H1 (cell line): ENCODE data around the gene APP. TPM values are rescaled to one million over a fixed set of nuclear protein-coding genes. Genes with fewer than 3 reads are reported as not detected.

ENCODE experiments used
- CTCF ChIA-PET: fragments of 300-600 bp; sonication (Branson Sonifier 250); formaldehyde crosslinking; loops from one replicate; lab custom pipeline; 2021; ENCODE audit not compliant: partially characterized antibody; lab: Charles Lee
- POLR2A ChIA-PET: fragments of 300-600 bp; sonication (Branson Sonifier 250); formaldehyde crosslinking; loops from one replicate; lab custom pipeline; 2021; ENCODE audit warnings: inconsistent platforms; ENCODE audit not compliant: partially characterized antibody; lab: Charles Lee
- DNase-seq, 2 experiments: peaks; one replicate each; pipeline versions ENCODE4 v3.0.0 to v3.0.0-alpha.2; 2010 to 2022; ENCODE audit warnings: low spot score in 2 of 2, low read depth in 1 of 2, mixed read lengths in 1 of 2
- FAIRE-seq: peaks from 2 replicates; lab custom pipeline; 2011; peaks lifted over from hg19 to GRCh38; lab: Jason Lieb, UNC
- H2AFZ ChIP-seq: 2 replicates; pipeline ENCODE4 v1.8.1; 2012; ENCODE audit warnings: low read length, inconsistent platforms
- H2AK5ac ChIP-seq: 2 replicates; pipeline ENCODE4 v1.6.1; 2013; ENCODE audit warnings: low read depth, low read length
- H2BK120ac ChIP-seq: replicated peaks from 2 replicates; pipeline ENCODE3; 2013; ENCODE audit warnings: low read depth, low read length, inconsistent platforms
- H2BK12ac ChIP-seq: 2 replicates; pipeline ENCODE4 v1.6.1; 2013; ENCODE audit warnings: low read depth, low read length
- H2BK15ac ChIP-seq: 2 replicates; pipeline ENCODE4 v1.6.1; 2013; ENCODE audit warnings: low read length
- H2BK20ac ChIP-seq: 2 replicates; pipeline ENCODE4 v1.6.1; 2013; ENCODE audit warnings: low read length
- H2BK5ac ChIP-seq: 2 replicates; pipeline ENCODE4 v1.6.1; 2013; ENCODE audit warnings: low read depth, low read length
- H3K14ac ChIP-seq: 2 replicates; pipeline ENCODE4 v1.6.1; 2013; ENCODE audit warnings: inconsistent platforms; ENCODE audit not compliant: insufficient read length
- H3K18ac ChIP-seq: 2 replicates; pipeline ENCODE4 v1.6.1; 2013; ENCODE audit warnings: low read length; ENCODE audit errors: extremely low read depth
- H3K23ac ChIP-seq: 2 replicates; pipeline ENCODE4 v1.6.1; 2013; ENCODE audit warnings: inconsistent platforms; ENCODE audit not compliant: insufficient read length
- H3K23me2 ChIP-seq: 2 replicates; pipeline ENCODE4 v1.6.1; 2013; ENCODE audit warnings: low read depth, low read length
- H3K27ac ChIP-seq: 2 replicates; pipeline ENCODE4 v1.6.1; 2011; ENCODE audit warnings: low read depth, low read length, inconsistent platforms
- H3K27me3 ChIP-seq, 4 experiments: replicated peaks in 1 of 4; 1 replicate in 1 of 4; 2 replicates in 3 of 4; pipeline versions ENCODE4 v1.6.1 to v1.8.1; 2011 to 2013; ENCODE audit warnings: low read length in 3 of 4, mild to moderate bottlenecking in 3 of 4, inconsistent platforms in 2 of 4, mixed read lengths in 2 of 4, moderate library complexity in 1 of 4; ENCODE audit not compliant: control insufficient read depth in 3 of 4, insufficient read depth in 3 of 4; ENCODE audit errors: extremely low read depth in 1 of 4
- H3K36me3 ChIP-seq, 4 experiments: 2 replicates each; pipeline versions ENCODE4 v1.6.1 to v1.8.1; 2011 to 2013; ENCODE audit warnings: mild to moderate bottlenecking in 4 of 4, low read length in 3 of 4, moderate library complexity in 2 of 4, control low read depth in 1 of 4, inconsistent platforms in 1 of 4; ENCODE audit not compliant: insufficient read depth in 4 of 4, control insufficient read depth in 2 of 4
- H3K4ac ChIP-seq: replicated peaks from 2 replicates; pipeline ENCODE3; 2013; ENCODE audit warnings: low read length, low read depth, mixed read lengths, inconsistent platforms; ENCODE audit not compliant: insufficient read length
- H3K4me1 ChIP-seq, 4 experiments: replicated peaks in 1 of 4; 1 replicate in 1 of 4; 2 replicates in 3 of 4; pipeline versions ENCODE4 v1.6.1 to v1.8.1; 2011 to 2013; ENCODE audit warnings: low read length in 3 of 4, inconsistent platforms in 2 of 4, mixed read lengths in 1 of 4; ENCODE audit not compliant: insufficient read depth in 4 of 4, control insufficient read depth in 3 of 4
- H3K4me2 ChIP-seq, 2 experiments: 2 replicates each; pipeline versions ENCODE4 v1.6.1 to v1.8.1; 2011 to 2013; ENCODE audit warnings: low read depth in 2 of 2, low read length in 2 of 2, control low read depth in 1 of 2, inconsistent platforms in 1 of 2, mild to moderate bottlenecking in 1 of 2; ENCODE audit not compliant: insufficient read depth in 1 of 2
- H3K4me3 ChIP-seq, 4 experiments: fragments of 200-600, 300-600 bp in 1 of 4; sonication (generic), shearing (Covaris generic), sonication (Bioruptor Twin) in 1 of 4; 2 replicates each; pipeline versions ENCODE4 v1.5.1 to v1.8.1; 2011 to 2016; ENCODE audit warnings: low read length in 4 of 4, low read depth in 3 of 4, control low read depth in 2 of 4, inconsistent platforms in 2 of 4, mild to moderate bottlenecking in 2 of 4, mixed read lengths in 1 of 4, moderate library complexity in 1 of 4; ENCODE audit not compliant: insufficient read depth in 2 of 4; ENCODE audit errors: extremely low read depth in 1 of 4
- H3K56ac ChIP-seq: replicated peaks from 2 replicates; pipeline ENCODE3; 2013; ENCODE audit warnings: low read depth, mild to moderate bottlenecking, mixed read lengths, low read length, inconsistent platforms; ENCODE audit not compliant: insufficient read length
- H3K79me1 ChIP-seq: 2 replicates; pipeline ENCODE4 v1.6.1; 2013; ENCODE audit warnings: low read depth, low read length, control low read depth
- H3K79me2 ChIP-seq, 2 experiments: 2 replicates each; pipeline versions ENCODE4 v1.6.1 to v1.8.1; 2012 to 2013; ENCODE audit warnings: low read length in 2 of 2, mild to moderate bottlenecking in 2 of 2, inconsistent platforms in 1 of 2; ENCODE audit not compliant: insufficient read depth in 2 of 2, control insufficient read depth in 1 of 2
- H3K9ac ChIP-seq, 4 experiments: replicated peaks in 1 of 4; 1 replicate in 1 of 4; 2 replicates in 3 of 4; pipeline versions ENCODE4 v1.6.1 to v1.8.1; 2011 to 2013; ENCODE audit warnings: low read depth in 3 of 4, low read length in 3 of 4, control low read depth in 2 of 4, mild to moderate bottlenecking in 2 of 4, moderate library complexity in 2 of 4, inconsistent platforms in 1 of 4; ENCODE audit errors: extremely low read depth in 1 of 4
- H3K9me3 ChIP-seq, 2 experiments: 2 replicates each; pipeline versions ENCODE4 v1.6.1 to v1.8.1; 2012 to 2013; ENCODE audit warnings: mild to moderate bottlenecking in 2 of 2, moderate library complexity in 2 of 2, control low read depth in 1 of 2, inconsistent platforms in 1 of 2, low read depth in 1 of 2, low read length in 1 of 2, mixed read lengths in 1 of 2; ENCODE audit not compliant: insufficient read depth in 2 of 2
- H4K20me1 ChIP-seq, 2 experiments: replicated peaks in 1 of 2; 2 replicates each; pipeline versions ENCODE3 to v1.8.1; 2011 to 2013; ENCODE audit warnings: inconsistent platforms in 2 of 2, low read length in 2 of 2, mild to moderate bottlenecking in 1 of 2; ENCODE audit not compliant: insufficient read depth in 2 of 2, control insufficient read depth in 1 of 2
- H4K5ac ChIP-seq: 2 replicates; pipeline ENCODE4 v1.6.1; 2013; ENCODE audit warnings: low read length, low read depth, mixed read lengths, inconsistent platforms; ENCODE audit not compliant: insufficient read length
- H4K8ac ChIP-seq: 2 replicates; pipeline ENCODE4 v1.8.0; 2013; ENCODE audit warnings: mild to moderate bottlenecking, moderate library complexity, low read length, inconsistent platforms; ENCODE audit not compliant: insufficient read depth; ENCODE audit errors: extremely low read depth
- H4K91ac ChIP-seq: replicated peaks from 2 replicates; pipeline ENCODE3; 2013; ENCODE audit warnings: low read length, mixed read lengths, inconsistent platforms; ENCODE audit not compliant: insufficient read length
- GTF2F1 ChIP-seq: IDR thresholded peaks from 2 replicates; pipeline ENCODE4 v1.6.1; 2012; ENCODE audit warnings: low read depth, low read length, improper control_type of control experiment, borderline replicate concordance
- KDM1A ChIP-seq: fragments of 200-600, 300-600 bp; sonication (generic); IDR thresholded peaks from 2 replicates; pipeline ENCODE4 v1.7.1; 2016; ENCODE audit warnings: mild to moderate bottlenecking, low read length, borderline replicate concordance
- SIRT6 ChIP-seq: IDR thresholded peaks from one replicate; pipeline ENCODE4 v1.7.1; 2012; ENCODE audit warnings: low read length, inconsistent platforms
- TBP ChIP-seq: IDR thresholded peaks from 2 replicates; pipeline ENCODE4 v1.6.1; 2011; ENCODE audit warnings: low read depth, low read length, improper control_type of control experiment
- whole genome bisulfite sequencing, 2 experiments: shearing (Covaris generic) in 1 of 2; methylation state at CpG; one replicate each; pipeline versions ENCODE4 v1.1.6 to v1.1.7; 2013 to 2015; ENCODE audit warnings: low lambda C conversion rate in 2 of 2, mixed read lengths in 2 of 2, inconsistent platforms in 1 of 2, low coverage in 1 of 2, missing lambda C conversion rate in 1 of 2; ENCODE audit not compliant: insufficient replicate concordance in 2 of 2, insufficient coverage in 1 of 2, insufficient read length in 1 of 2; ENCODE audit errors: extremely low coverage in 1 of 2, missing lambda C conversion rate in 1 of 2; 5-methylcytosine and 5-hydroxymethylcytosine counted together
- polyA plus RNA-seq, 7 experiments: library from polyadenylated mRNA; depleted of rRNA in 3 of 7; stranded (reverse) in 5 of 7; unstranded in 2 of 7; fragments of >200 nt in 5 of 7; fragments of 200-250 nt in 2 of 7; gene quantifications; 1 replicate in 5 of 7; 2 replicates in 1 of 7; 4 replicates in 1 of 7; pipeline versions ENCODE4 v1.2.1 to v1.2.3, GENCODE V29; 2011 to 2013; ENCODE audit warnings: missing spikeins in 2 of 7, mixed read lengths in 2 of 7
- total RNA-seq: library from RNA; stranded (reverse); fragmentation: NEBNext Ultra II Directional; extraction: Animal tissue kit (Norgen Biotek cat#: 25700); gene quantifications from 2 replicates; pipeline ENCODE4 v1.2.1, GENCODE V29; 2021

Gene APP
- total and polyA plus RNA-seq, 2 of the 8 experiments (the other 6 are each of a cell fraction or from before 2014, with no cell fraction given): 375 to 551 TPM

DNA sequence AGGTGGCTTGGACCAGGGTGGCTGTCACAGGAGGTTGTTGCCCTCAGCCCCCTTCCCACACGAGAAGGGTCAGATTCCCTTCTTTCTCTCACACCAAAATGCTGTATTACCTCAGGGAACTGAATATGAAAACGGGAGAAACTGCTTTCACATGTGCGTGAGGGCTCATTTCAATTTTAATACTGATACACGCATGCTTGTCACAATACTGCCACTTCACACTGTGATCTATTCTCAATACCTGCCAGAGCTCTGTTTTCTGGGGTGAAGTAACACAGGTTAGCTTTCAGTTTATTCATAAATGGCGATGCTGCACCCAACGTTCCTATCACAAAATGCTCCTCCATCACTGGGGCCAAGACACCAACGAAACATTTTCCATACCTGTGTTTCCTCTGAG, 181.8 kb downstream of the APP start:
- Histone ChIP-seq H3K23me2 (no peaks in the 10 kb centered on the region), H3K79me2 (peaks cover 0 to 9% of the 10 kb centered on the region in 2 experiments; a peak in 1 of 4 replicates), H4K5ac (no peak overlapping the region), H3K56ac (no peak overlapping the region), H2BK12ac (no peak overlapping the region), H2BK15ac (no peak overlapping the region), H2AFZ (no peak overlapping the region), H3K23ac (no peak overlapping the region), H2AK5ac (no peak overlapping the region), H3K4me3 (no peak overlapping the region), H3K36me3 (peaks cover 0 to 8% (median 4%) of the 10 kb centered on the region in 4 experiments; a peak in 3 of 8 replicates), H2BK20ac (no peak overlapping the region), H3K27me3 (no peaks in the 10 kb centered on the region), H3K4me1 (peaks cover 0 to 12% (median 10%) of the 10 kb centered on the region in 4 experiments; a peak in 6 of 7 replicates), H3K9me3 (no peaks in the 10 kb centered on the region), H3K18ac (no peak overlapping the region), H3K14ac (no peak overlapping the region), H3K79me1 (no peaks in the 10 kb centered on the region), H2BK120ac (no peak overlapping the region), H3K4ac (no peak overlapping the region), H3K4me2 (no peak overlapping the region), H3K27ac (no peak overlapping the region), H2BK5ac (no peak overlapping the region), H4K91ac (no peak overlapping the region), H4K8ac (no peak overlapping the region), H3K9ac (no peak overlapping the region), H4K20me1 (no peaks in the 10 kb centered on the region)
- no peak for FAIRE-seq
- 87% methylated on average over 6 of the region's 7 CpGs; no CpG with 5 or more reads in 1 of the 2 experiments for WGBS, 2 experiments
- POLR2A ChIA-PET: no interaction called here
- CTCF ChIA-PET: interaction anchor here (1.1 kb wide), 1 partner anchor 10 kb away, joined by 4 read pairs; no protein-coding TSS in a partner anchor
- DNase-seq: no peak
- TF ChIP-seq KDM1A (no peak), TBP (no peak), GTF2F1 (no peak), SIRT6 (no peak)
